Stimulated activated CD4-positive, alpha-beta T cell treated with anti-CD3 and anti-CD28 coated beads, Interleukin-12 subunit alpha, Interleukin-12 subunit beta, amount 100 ng/mL, for 48 hours (primary cell): Measurements from ENCODE around the gene PDXK.
"Not testable (repeated sequence)": the region's sequence is repeated elsewhere in the genome, so short reads cannot be mapped to it uniquely, and the experiment has no call there.

Experiments used
- DNase-seq, 3 donors: peaks; one replicate each; pipeline ENCODE4 v3.0.0-alpha.2; 2020; ENCODE audit warnings: low read depth in 2 of 3, low spot score in 1 of 3

PDXK gene

GRCh38 chr21:43718872-43719747, at the start of gene PDXK:
TSS of gene PDXK (plus strand) at chr21:43719129. CDS start at chr21:43719295, 166 bp downstream.
- peak; percentile 55 to 72 (median 57) for DNase-seq

- DNase-seq, result no peak
Measured at GRCh38 chr21:43669828-43670605, 48.9 kb upstream of the PDXK start.

- no peak for DNase-seq
Measured at GRCh38 chr21:43675871-43676270, 43.1 kb upstream of the PDXK start.

- DNase-seq, result no peak
Measured at GRCh38 chr21:43676391-43676790, 42.5 kb upstream of the PDXK start.

DNA sequence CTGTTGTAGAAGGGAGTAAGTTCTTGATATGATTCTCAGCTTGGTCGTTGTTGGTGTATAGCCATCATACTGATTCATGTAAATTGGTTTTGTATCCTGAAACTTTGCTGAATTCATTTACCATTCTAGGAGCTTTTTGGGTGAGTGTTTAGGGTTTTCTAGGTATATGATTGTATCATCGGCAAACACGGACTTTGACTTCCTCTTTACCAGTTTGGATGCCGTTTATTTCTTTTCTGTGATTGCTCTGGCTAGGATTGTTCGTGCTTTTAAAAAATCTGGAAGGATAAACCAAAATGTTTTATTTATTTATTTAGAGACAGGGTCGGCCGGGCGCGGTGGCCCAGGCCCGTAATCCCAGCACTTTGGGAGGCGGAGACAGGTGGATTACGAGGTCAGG, 39.0 kb upstream of the PDXK start:
- no peak for DNase-seq

DNA sequence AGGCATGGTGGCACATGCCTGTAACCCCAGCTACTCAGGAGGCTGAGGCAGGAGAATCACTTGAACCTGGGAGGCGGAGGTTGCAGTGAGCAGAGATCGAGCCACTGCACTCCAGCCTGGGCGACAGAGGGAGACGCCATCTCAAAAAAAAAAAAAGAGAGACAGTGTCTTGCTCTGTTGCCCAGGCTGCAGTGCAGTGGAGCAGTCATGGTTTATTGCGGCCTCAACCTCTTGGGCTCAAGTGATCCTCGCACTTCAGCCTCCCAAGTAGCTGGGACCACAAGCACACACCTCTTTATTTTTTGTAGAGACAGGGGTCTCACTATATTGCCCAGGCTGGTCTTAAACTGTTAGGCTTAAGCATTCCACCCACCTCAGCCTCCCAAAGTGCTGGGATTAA, 38.5 kb upstream of the PDXK start:
- DNase-seq, result not testable (repeated sequence)

DNA sequence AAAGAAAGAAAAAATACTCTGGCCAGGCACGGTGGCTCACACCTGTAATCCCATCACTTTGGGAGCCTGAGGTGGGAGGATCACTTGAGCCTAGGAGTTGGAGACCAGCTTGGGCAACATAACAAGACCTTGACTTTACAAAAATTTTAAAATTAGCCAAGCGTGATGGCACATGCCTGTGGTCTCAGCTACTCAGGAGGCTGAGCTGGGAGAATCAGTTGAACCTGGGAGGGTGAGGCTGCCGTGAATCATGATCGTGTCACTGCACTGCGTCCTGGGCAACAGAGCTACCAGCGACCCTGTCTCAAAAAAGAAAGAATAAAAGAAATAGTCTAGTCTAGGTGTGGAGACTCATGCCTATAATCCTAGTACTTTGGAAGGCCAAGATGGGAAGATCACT, 37.3 kb upstream of the PDXK start:
- no peak for DNase-seq

- DNase-seq, result no peak
Measured at GRCh38 chr21:43684424-43684823, 34.5 kb upstream of the PDXK start.

DNA sequence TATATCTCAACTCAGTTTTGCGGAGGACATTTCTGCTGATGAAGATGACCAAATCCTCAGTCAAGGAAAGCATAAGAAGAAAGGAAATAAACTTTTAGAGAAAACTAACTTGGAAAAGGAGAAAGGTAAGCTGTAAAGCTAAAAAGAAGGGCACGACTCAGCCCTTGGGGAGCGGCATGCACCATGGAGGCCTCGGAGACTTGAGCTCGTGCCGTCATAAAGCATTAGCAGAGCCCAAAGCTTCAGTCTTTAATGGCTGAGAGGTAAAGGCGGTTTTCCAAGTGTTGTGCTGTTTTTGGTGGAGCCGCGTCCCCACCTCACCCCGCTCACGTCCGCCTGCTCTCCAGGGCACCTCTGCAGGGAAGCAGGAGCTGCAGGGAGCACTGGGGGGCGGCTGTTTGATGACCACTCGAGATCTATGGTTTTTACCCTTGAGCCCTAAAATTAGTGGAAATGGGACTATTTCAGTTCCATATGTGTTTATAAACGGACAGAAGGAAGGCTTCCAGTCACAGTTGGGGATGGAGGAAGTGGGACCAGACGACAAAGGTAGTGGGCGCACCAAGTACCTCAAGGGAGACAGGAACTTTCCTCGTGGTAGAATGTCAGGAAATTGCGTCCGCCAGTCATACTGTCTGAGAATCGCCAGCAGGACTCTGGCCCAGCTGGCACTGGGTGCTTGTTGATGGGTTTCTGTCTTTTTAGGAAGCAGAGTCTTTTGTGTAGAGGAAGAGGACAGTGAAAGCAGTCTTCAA, 31.9 kb upstream of the PDXK start:
- no peak for DNase-seq

GRCh38 chr21:43687566-43688399, 31.1 kb upstream of the PDXK start:
- no peak for DNase-seq

DNA sequence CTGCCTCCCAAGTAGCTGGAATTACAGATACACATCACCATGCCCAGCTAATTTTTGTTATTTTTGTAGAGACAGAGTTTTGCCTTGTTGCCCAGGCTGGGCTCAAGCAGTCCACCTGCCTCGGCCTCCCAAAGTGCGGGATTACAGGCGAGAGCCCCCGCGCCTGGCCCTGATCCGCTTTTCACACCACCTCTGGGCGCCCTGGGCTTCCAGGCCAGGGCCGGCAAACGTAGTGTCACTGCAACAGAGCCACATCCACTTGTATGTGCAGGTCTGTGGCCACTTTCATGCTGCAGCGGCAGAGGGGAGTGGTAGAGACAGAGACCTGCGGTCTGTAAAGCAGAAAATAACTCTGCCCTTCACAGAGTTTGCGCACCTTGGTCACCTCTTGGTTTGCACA, 30.0 kb upstream of the PDXK start:
- DNase-seq, result no peak

- DNase-seq, result no peak
Measured at GRCh38 chr21:43689556-43690337, 29.2 kb upstream of the PDXK start.

GRCh38 chr21:43690346-43690745, 28.6 kb upstream of the PDXK start:
- no peak for DNase-seq

DNA sequence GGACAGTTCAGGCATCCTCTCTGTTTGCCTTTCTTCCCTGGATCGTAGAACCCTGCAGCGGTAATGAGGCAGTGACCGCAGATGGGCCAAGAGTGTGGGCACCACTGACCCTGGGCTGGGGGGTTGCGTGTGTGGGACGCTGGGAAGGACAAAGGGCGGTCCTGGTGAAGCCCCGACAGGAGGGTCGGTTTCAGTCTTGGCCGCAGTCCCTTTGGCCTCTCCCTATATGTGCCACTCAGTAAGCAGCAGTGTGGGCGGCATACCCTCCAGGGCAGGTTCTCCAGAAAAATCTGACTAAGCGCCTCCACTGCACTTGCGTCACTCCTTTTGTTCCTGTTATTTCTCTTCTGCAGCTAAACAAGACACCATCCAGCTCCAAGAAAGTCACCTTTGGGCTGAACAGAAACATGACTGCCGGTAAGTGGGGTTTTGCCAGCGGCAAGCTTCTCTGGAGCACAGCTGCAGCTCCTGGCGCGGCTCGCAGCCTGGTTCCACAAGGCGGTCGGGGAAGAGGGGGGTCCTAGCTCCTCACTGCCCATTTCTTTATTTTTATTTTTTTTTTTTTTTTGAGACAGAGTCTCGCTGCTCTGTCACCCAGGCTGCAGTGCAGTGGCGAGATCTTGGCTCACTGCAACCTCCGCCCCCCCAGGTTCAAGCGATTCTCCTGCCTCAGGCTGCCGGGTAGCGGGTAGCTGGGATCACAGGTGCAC, 27.7 kb upstream of the PDXK start:
- DNase-seq, result no peak

DNA sequence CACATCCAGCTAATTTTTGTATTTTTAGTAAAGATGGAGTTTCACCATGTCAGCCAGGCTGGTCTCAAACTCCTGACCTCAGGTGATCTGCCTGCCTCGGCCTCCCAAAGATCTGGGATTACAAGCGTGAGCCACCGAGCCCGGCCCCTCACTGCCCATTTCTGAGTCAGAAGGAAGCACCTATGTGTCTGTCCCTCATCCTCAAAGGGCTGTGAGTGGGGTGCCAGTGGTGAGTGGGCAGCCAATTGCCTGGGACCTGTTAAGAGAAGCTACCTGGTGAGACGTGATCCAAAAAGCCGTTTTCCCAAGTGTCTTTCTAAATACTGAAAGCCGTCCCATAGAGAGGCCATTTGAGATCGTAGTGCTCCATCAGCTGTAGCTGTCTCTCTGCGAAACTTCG, 27.1 kb upstream of the PDXK start:
- DNase-seq, result no peak

GRCh38 chr21:43692949-43693348, 26.0 kb upstream of the PDXK start:
- DNase-seq, result no peak

- no peak for DNase-seq
Measured at GRCh38 chr21:43693981-43694380, 24.9 kb upstream of the PDXK start.

DNA sequence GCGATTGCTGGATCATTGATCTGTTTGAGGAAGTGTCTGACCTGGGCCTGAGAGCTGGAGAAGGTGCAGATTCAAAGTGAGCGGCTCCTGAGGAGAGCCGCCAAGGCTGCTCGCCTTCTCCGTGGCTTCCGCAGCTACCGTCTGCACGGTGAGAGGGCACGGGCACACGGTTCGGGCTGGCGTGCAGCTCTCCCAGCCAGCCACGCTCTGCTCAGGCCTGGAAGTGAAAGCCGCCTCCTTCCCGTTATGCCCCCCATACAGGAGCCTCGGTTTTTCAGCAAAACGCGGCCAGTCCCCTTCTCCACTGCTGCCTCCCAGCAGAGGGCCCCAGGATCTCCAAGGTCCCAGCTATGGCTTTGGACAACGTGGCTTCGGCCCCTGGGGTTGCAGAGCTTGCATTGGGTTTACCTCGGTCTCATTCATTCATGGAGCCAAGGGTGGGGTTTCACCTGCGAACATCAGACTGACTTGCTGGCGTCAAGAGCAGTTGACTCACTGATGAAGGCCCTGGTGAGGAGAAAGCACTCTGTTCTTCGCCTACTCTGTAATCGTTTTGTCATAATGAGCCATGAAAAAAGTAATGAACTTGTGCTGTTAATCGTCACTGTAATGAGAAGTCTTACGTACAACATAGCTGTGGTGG, 24.4 kb upstream of the PDXK start:
- DNase-seq, result no peak

DNA sequence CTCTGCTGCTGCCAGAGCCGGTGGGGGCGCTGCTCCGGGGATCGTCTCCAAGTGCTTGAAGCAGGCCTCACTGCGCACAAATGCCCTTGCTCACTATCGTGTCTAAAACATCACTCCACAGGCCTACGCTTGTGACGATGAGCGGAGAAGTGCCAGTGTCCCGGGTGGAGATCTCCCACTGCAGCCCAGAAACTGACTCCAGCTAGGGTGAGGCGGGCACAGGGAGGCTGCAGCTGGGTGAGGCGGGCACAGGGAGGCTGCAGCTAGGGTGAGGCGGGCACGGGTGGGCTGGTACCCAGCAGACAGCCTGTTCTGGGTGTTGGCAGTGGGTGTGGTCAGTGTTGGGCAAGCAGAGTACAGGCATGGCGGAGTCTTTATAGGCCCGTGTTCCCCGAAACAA, 22.7 kb upstream of the PDXK start:
- DNase-seq, result no peak
